G401 (cell line): ENCODE data around the gene CYS1. TPM values are rescaled to one million over a fixed set of nuclear protein-coding genes. Genes with fewer than 3 reads are reported as not detected.
A peak's percentile ranks its signal among the peaks of the same experiment; 100 is the strongest.

Source experiments
- DNase-seq: peaks from one replicate; pipeline ENCODE4 v3.0.0-alpha.2; 2015; ENCODE audit warnings: low spot score
- in situ Hi-C: cut with HindIII; loops from 2 replicates; pipeline ENCODE4 v1.10.0; 2016; ENCODE audit warnings: low sequenced_read_pairs, mixed read lengths
- total RNA-seq: library from RNA; depleted of rRNA; stranded (reverse); fragments of >200 nt; shearing (Covaris generic); gene quantifications from 2 replicates; pipeline ENCODE4 v1.2.3, GENCODE V29; 2014

CYS1 gene
- total RNA-seq, 1 experiment from 2014 or later: 11.2 TPM

GRCh38 chr2:10058251-10059015 is 21.8 kb downstream of the CYS1 start:
- in situ Hi-C loops: no loop called here
- no peak for DNase-seq

- in situ Hi-C loops: no loop called here
- peak; percentile 85 for DNase-seq
Measured at GRCh38 chr2:10057231-10058107, 22.7 kb downstream of the CYS1 start.

- in situ Hi-C loops: no loop called here
- DNase-seq: no peak
Measured at GRCh38 chr2:10056439-10056838, 23.8 kb downstream of the CYS1 start.

- no peak for DNase-seq
- in situ Hi-C loops: no loop called here
Measured at GRCh38 chr2:10054976-10055375, 25.2 kb downstream of the CYS1 start.

GRCh38 chr2:10054424-10054823 is 25.8 kb downstream of the CYS1 start:
- in situ Hi-C loops: no loop called here

GRCh38 chr2:10053351-10053750 is 26.9 kb downstream of the CYS1 start:
- DNase-seq: no peak
- in situ Hi-C loops: no loop called here

More at GRCh38 chr2:10054424-10054823, 25.8 kb downstream of the CYS1 start:
- DNase-seq: no peak

GRCh38 chr2:10052216-10052615 is 28.0 kb downstream of the CYS1 start:
- DNase-seq: no peak

GRCh38 chr2:10048501-10049171 is 31.6 kb downstream of the CYS1 start:
- in situ Hi-C loops: loop anchor here (10.0 kb wide), 1 partner anchor 234 kb away; no protein-coding TSS in a partner anchor
- DNase-seq: peak; percentile 81

More at GRCh38 chr2:10052216-10052615, 28.0 kb downstream of the CYS1 start:
- in situ Hi-C loops: no loop called here

- in situ Hi-C loops: loop anchor here (10.0 kb wide), 1 partner anchor 233 kb away; no protein-coding TSS in a partner anchor
Measured at GRCh38 chr2:10047616-10048500, 32.4 kb downstream of the CYS1 start.

GRCh38 chr2:10046931-10047330 is 33.3 kb downstream of the CYS1 start:
- in situ Hi-C loops: loop anchor here (10.0 kb wide), 1 partner anchor 232 kb away; no protein-coding TSS in a partner anchor
- no peak for DNase-seq

More at GRCh38 chr2:10047616-10048500, 32.4 kb downstream of the CYS1 start:
- no peak for DNase-seq

GRCh38 chr2:10045561-10046355 is 34.5 kb downstream of the CYS1 start:
- in situ Hi-C loops: loop anchor here (10.0 kb wide), 1 partner anchor 231 kb away; no protein-coding TSS in a partner anchor
- DNase-seq: peak; percentile 57

GRCh38 chr2:10043906-10044601 is 36.2 kb downstream of the CYS1 start:
- DNase-seq: peak; percentile 91
- in situ Hi-C loops: loop anchor here (10.0 kb wide), 1 partner anchor 229 kb away; no protein-coding TSS in a partner anchor

GRCh38 chr2:10043256-10043905 is 36.8 kb downstream of the CYS1 start, which contains the start of gene KLF11:
Gene KLF11, plus strand, starts transcription at chr2:10043550. Its CDS starts 167 bp downstream, at chr2:10043717.
- DNase-seq: peak; percentile 80
- in situ Hi-C loops: loop anchor here (10.0 kb wide), 1 partner anchor 229 kb away; no protein-coding TSS in a partner anchor

- in situ Hi-C loops: loop anchor here (10.0 kb wide), 1 partner anchor 228 kb away; no protein-coding TSS in a partner anchor
Measured at GRCh38 chr2:10042301-10043161, 37.7 kb downstream of the CYS1 start.

GRCh38 chr2:10041711-10042110 is 38.5 kb downstream of the CYS1 start:
- in situ Hi-C loops: loop anchor here (10.0 kb wide), 1 partner anchor 227 kb away; no protein-coding TSS in a partner anchor
- DNase-seq: no peak

More at GRCh38 chr2:10042301-10043161, 37.7 kb downstream of the CYS1 start:
- peak; percentile 57 for DNase-seq
